ENCODE results near the gene DENND1A.

The DENND1A gene

GRCh38 chr9:123678878-123679329 lies 251.0 kb downstream of the DENND1A start:
- DNase-seq, result no peak

- peak; percentile 87 for DNase-seq
These were observed 251.7 kb downstream of the DENND1A start for GRCh38 chr9:123678038-123678877.

GRCh38 chr9:123676869-123677268 lies 253.1 kb downstream of the DENND1A start:
- DNase-seq, result no peak

GRCh38 chr9:123669346-123669745 lies 260.6 kb downstream of the DENND1A start:
- no peak for DNase-seq

- no peak for DNase-seq
These were observed 266.4 kb downstream of the DENND1A start for GRCh38 chr9:123663529-123663928.

- no peak for DNase-seq
These were observed 267.7 kb downstream of the DENND1A start for GRCh38 chr9:123662057-123662776.

- DNase-seq, result no peak
These were observed 269.0 kb downstream of the DENND1A start for GRCh38 chr9:123660691-123661466.

GRCh38 chr9:123659358-123659757 lies 270.6 kb downstream of the DENND1A start:
- DNase-seq, result no peak

GRCh38 chr9:123658792-123659191 lies 271.1 kb downstream of the DENND1A start:
- no peak for DNase-seq

GRCh38 chr9:123657941-123658340 lies 272.0 kb downstream of the DENND1A start:
- DNase-seq, result peak; percentile 52

- no peak for DNase-seq
These were observed 272.8 kb downstream of the DENND1A start for GRCh38 chr9:123657099-123657498.

GRCh38 chr9:123656565-123656964 lies 273.4 kb downstream of the DENND1A start:
- DNase-seq, result no peak

- no peak for DNase-seq
These were observed 274.1 kb downstream of the DENND1A start for GRCh38 chr9:123655681-123656423.

GRCh38 chr9:123654994-123655637 lies 274.8 kb downstream of the DENND1A start:
- DNase-seq, result no peak

- DNase-seq, result no peak
These were observed 275.5 kb downstream of the DENND1A start for GRCh38 chr9:123654218-123654993.

- DNase-seq, result no peak
These were observed 277.5 kb downstream of the DENND1A start for GRCh38 chr9:123652416-123652815.

GRCh38 chr9:123651871-123652270 lies 278.1 kb downstream of the DENND1A start:
- no peak for DNase-seq

GRCh38 chr9:123651273-123651672 lies 278.7 kb downstream of the DENND1A start:
- DNase-seq, result no peak

- no peak for DNase-seq
These were observed 280.0 kb downstream of the DENND1A start for GRCh38 chr9:123649909-123650308.

- no peak for DNase-seq
These were observed 282.8 kb downstream of the DENND1A start for GRCh38 chr9:123647145-123647544.

- no peak for DNase-seq
These were observed 284.2 kb downstream of the DENND1A start for GRCh38 chr9:123645762-123646161.
